ENCODE data around the gene LYRM1.

- TF ChIP-seq YY1 (IDR thresholded peaks at IDR 0.05; ENCODE audit: low read depth, low read length) (no peak), POLR2A (IDR thresholded peaks at IDR 0.05; ENCODE audit: control extremely low read depth in 1 of 2, low read depth in 2 of 2, low read length in 2 of 2) (no peak), EP300 (IDR thresholded peaks at IDR 0.05; ENCODE audit: borderline replicate concordance in 1 of 2, low read depth in 2 of 2, low read length in 2 of 2) (no peak), CTCF (IDR thresholded peaks at IDR 0.05; ENCODE audit: control extremely low read depth in 1 of 3, insufficient read depth in 1 of 3, low read depth in 1 of 3, low read length in 3 of 3) (no peak), ZNF274 (IDR thresholded peaks at IDR 0.05; ENCODE audit: borderline replicate concordance, extremely low read depth, low read length) (no peak), TCF12 (IDR thresholded peaks at IDR 0.05; ENCODE audit: low read depth, low read length) (no peak), CHD2 (IDR thresholded peaks at IDR 0.05; ENCODE audit: low read length) (no peak)
Observed at GRCh38 chr16:20938426-20938825, 37.9 kb downstream of the LYRM1 start.
